GM04504 (cell line): Measurements from ENCODE around the gene KLHL3.
"Not testable (repeated sequence)": the region's sequence is repeated elsewhere in the genome, so short reads cannot be mapped to it uniquely, and the experiment has no call there.

ENCODE experiments used
- DNase-seq: peaks from one replicate; pipeline ENCODE4 v3.0.0-alpha.2; 2012; ENCODE audit warnings: low read depth

KLHL3 gene

DNA sequence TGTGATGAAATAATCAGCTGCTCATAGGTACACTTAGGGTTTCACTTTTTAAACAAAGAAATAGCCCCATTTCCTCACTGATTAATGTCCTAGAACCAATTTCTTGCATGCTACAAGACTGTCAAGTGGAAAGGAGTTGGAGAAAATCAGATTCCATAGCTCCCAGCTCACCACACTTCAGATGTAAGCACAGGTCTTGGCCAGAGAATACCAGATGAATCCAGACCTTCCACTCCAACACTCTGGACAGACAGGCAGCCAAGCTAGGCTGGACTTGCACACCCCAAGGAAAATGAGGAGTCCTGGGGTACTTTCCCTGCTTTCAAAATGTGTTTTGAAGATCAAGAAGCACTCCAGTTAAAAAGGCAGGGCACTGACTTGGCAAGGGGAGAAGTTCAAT, 68.5 kb downstream of the KLHL3 start:
- DNase-seq = no peak

DNA sequence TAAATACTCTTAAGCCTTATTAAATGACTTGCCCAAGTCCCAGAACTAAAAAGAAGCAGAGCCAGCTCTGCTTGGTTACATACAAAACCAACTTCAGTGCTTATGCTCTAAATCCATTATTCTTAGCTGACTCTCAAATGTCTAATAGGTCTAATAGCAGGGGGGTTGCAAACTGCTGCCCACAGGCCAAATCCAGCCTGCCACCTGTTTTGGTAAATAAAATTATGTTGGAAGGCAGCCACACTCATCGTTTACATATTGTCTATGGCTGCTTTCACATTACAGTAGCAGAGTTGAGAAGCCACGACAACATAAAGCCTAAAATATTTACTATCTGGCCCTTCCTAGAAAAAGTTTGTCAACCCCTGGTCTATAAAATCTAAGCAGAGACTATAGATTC, 69.0 kb downstream of the KLHL3 start:
- no peak for DNase-seq

DNA sequence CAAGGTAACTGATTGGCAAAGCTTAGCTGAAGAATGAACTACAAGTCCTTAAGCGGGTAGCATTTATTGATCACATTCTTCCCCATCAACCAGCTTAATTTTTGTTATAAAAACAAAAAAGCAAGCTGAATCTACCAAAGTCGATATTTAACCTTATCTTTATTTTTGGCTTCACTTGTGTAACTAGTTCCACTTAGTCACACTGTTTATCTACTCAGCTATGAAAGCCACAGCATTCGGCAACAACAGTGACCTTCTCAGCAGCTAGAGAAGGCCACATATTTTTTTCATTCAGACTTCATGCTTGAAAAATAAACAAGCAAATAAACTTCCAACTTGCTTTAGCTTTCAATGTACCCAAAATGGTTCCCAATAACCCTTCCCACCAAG, 69.4 kb downstream of the KLHL3 start:
- DNase-seq = no peak

DNA sequence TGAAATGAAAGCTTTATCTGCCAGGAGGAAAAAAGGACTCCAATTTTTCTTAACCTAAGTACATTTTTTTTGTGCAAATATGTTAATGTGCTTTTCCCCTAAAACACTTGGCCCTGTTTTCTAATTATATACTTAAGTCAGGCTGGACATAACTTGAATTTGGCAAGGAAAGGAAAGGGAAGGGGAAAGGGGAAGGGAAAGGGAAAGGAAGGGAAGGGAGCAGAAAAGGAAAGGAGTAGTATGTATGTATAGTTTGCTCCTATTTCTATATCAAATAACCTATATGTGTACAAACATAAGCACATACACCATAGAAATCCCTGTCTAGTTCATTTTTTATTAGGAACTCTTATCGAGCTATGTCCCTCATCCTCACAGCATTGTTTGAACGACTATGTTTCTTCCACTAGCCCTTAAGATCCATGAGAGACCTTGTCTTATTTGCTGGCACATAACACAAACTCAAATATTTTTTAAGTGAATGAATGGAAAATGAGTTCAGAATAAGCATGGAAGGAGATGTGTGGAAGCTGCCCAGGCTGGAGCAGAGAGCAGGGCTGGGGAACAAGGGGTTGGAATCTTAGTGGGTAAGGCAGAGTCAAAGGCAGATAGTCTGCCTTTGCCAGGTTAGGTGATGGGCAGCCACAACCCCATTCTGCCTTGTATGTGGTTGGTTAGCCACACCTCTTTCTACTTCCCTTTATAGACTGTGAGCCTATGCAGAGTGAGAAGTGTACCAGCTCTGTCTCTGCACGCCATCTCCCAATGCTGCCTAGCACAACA, 70.0 kb downstream of the KLHL3 start:
- no peak for DNase-seq

DNA sequence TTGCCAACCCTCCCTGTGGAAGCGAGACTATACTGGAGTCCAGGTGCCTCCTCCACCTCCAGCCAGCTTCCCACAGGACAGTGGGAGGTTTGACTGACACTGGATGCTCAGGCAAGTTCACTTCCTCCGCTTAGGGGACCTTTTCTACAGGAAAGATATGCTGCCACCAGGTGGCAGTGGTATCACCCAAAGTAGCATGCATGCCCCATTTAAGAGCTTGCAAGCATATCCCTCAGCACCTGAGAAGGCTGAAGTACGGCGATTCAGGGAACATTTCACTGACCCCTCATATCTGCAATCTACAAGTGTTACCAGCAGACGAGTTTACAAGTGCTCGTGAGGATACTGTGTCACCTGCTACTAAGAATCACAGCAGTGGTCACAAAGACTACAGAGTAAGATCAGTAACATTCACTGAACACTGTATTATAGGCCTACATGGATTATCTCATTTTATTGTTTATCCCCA, 75.5 kb downstream of the KLHL3 start:
- peak; percentile 29 for DNase-seq

DNA sequence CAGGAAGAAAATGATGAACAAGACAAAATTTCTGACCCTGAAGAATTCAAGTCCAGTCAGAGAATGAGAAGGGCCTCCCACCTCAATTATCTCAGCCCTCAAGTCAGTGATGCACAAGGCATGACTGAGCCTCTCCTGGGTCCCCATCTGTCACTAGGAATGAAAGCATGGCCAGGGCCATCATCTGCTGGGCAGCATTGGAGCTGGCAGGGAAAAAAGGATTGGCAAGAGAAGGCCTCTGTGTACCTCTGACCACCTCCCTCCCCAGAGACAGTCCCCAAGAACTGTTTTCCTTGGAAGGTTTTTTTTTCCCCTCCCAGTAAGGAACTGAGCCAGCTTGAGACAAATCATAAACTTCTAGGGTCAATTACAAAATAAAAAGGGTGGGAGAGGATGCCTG, 76.7 kb downstream of the KLHL3 start:
- no peak for DNase-seq

DNA sequence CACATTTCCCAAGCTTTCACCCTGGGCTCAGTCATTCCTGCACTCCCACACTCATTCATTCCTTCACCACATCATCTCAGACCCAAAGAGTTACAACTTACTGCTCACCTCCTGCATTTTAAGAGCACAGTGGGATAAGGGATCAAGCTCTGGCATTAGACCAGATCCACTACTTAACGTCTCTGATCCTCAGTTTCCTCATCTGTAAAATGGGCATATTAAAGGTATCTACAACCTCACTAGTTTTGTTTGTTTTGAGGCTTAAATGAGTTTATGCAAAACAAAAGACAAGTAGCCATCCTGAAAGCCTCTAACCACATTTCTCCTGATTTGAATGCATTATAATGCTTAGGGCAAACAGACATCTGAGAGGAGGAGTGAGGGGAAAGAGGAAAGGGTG, 77.6 kb downstream of the KLHL3 start:
- no peak for DNase-seq

DNA sequence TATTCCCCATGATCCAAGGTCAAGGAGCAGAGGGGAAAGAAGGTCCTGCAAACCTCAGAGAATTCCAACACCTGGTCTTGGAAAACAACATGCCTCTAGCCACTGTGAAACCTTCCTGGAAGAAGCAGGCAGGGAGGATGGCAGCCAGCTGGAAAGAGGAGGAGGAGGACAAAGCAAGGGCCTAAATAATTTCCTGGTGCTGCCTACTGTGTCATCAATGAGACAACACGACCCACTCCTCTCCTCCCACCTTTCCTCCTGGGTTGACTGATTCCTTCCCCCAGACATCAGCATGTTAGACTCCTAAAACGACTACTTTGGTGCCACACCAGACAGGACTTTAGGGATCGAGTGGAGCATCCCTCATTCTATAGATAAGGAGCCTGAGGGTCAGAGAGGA, 78.8 kb downstream of the KLHL3 start:
- DNase-seq = no peak

DNA sequence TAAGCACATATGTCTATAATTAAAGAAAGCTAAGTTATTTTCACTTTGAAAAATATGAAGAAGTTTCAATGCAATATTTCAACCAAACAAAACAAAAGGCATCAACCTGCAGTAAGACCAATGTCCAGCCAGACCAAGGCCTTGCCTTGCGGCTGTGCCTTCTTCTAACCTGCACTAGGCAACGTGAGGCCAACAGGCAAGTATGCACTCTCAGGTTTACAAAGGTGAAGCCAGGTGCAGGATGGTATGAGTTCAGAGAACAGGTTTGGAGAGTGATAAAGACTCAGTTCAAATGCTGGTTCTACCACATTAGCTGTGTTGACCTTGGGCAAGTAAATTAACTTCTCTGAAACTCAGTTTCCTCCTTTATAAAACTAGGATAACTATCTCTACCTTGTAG, 79.3 kb downstream of the KLHL3 start:
- no peak for DNase-seq

DNA sequence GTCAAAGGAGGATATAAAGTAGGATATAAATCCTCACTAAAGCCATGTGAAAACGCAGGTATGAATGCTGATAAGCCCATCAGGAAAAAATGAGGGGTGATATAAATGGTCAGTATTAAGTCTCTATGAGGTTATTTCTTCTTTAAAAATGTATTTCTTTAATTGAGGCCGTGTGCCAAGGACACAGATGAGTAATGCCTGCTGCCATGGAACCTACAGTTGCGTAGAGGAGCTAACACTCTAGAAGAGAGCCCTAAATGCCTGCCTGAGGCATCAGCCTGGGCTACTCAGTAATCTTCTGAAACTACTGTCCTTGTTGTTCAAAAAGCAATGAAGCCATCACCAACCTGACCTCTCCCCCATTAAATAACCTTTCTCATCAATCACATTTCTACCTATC, 84.9 kb downstream of the KLHL3 start:
- no peak for DNase-seq

DNA sequence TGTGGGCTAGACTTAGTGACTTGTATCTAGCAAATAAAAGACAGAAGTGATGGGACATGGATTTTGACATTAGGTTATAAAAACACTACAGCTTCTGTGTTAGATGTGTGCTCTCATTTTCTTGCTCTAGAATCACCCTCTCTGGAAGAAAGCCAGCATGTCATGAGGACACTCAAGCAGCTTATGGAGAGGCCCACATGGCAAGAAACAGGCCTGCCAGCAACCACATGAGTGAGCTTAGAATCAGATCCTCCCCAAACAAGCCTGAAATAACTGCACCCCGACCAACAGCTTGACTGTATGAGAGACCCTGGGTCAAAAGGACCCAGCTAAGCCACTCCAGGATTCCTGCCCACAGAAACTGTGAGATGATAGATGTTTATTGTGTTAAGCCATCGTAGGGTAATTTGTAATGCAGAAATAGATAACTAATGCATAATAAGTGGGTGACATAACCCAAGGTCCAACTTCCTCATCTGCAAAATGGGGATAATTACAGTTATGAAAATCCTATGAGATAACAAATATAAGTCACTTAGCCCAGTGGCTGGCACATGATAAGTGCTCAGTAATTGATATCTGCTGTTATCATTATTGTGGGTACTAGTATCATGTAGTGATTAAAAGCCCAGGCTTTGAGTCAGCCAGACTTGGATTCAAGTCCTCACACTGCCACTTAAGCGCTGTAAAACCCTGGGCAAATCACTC, 86.5 kb downstream of the KLHL3 start:
- DNase-seq = peak; percentile 11

DNA sequence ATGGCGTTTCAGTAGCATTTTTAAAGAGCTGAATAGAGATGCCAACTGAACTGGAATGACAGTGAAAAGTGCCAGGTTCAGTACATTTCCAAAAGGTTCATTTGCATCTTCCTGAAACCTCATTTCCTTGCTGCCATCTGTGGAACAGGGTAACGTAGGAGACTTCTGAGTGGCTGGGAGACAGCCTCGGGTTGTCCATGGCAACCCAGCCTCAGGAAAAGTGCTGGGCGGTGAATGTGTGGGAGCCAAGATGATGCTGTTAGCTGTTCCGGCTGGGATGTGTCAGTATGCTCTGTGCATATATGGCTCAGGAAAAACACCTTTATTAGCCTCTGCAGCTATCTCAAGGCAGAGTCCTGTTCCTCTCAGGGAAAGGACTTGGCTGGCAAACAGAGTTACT, 87.5 kb downstream of the KLHL3 start:
- DNase-seq = no peak

DNA sequence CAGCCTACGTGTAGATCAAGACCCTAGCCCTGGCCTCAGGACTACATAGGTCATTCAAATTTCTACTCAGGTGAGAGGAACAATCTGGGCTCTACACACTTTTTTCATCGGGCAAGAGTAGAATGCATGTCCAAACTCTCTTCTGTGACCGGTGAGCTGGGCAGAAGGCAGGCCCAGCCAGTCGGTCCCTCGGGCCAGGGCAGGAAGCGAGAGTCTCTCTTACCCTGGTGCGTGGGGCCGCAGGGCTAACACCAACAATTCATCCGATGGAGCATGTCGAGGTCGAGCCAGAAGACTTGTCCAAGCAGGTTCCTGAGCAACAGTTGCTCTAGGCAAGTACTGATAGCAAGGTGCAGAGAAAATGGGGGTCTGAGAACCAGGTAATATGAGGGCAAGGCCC, 88.5 kb downstream of the KLHL3 start:
- no peak for DNase-seq

DNA sequence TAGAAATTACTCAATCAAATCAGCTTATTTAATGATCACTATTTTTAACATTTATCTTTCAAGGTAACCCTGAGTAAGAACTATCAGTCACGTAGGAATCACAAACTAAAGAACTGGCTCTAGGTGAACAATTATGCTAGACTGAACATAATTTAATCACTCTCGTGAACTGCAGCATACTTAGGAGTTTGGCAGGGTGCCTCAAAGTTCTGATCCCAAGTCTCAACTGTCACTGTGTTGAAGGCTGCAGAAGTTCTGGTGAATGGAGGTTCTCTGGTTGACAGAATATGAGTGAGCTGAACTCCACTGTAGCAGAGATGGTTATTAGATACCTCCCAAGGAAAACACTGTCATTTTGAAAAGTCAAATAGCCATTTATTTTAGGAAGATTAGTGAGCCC, 89.1 kb downstream of the KLHL3 start:
- DNase-seq = no peak

DNA sequence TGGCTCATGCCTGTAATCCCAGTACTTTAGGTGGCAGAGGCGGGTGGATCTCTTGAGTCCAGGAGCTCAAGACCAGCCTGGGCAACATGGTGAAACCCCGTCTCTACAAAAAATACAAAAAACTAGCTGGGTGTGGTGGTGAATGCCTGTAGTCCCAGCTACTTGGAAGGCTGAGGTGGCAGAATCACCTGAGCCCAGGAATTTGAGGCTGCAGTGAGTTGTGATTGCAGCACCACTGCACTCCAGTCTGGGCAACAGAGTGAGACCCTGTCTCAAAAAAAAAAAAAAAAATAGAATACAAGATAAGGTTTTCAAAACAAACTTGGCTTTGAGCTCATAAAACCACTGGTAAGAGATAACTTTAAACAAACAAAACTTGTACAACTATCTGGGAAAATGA, 92.8 kb downstream of the KLHL3 start:
- DNase-seq = not testable (repeated sequence)

DNA sequence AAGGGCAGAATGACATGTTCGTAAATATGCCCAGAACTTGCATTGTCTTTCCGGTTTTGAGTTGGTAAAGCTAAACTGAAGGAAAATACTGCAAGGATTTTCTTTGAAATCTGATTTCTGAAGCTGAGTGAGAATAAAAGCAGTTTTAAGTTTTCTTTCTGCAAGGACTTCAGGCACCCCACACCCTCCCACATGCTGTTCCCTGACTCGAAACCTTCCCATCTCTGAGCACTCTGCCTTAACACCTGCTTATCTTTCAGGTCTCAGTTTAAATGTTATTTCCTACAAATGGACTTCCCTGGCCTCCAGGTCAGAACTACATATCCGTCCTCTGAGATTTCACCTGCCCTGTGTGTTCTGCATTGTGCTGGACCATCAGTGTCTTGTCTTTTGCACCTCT, 93.8 kb downstream of the KLHL3 start:
- no peak for DNase-seq

DNA sequence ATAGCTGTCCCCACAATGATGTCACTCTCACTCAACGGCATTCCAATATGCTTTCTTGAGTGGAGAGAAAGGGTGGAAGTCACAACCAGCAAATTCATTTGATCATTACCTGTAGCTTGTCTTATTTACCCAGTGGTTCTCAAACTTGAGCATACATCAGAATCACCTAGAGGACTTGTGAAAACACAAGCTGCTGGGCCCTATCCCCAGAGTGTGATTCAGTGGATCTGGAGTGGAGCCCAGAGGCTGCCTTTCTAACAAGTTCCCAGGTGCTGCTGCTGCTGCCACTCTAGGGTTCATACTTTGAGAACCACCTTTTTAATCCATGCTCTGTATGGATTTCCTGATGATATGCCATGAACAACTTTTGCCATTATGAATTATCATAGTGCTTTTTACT, 94.7 kb downstream of the KLHL3 start:
- DNase-seq = no peak

DNA sequence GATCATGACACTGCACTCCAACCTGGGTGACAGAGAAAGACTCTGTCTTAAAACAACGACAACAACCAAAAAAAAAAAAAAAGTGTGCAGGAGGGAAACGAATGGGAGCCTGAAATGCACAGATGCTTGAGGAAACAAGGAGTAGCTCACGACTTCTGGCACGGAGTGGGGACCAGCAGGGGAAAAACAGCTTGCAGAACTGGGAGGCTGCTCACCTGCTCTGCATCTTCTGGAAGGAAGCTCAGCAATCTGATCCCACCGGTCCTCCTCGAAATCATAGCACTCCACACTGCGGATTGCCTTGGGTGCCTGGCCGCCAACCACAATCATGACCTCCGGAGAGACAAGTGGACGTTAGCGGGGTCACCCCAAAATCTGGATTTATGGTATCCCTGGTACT, 96.2 kb downstream of the KLHL3 start:
- no peak for DNase-seq

DNA sequence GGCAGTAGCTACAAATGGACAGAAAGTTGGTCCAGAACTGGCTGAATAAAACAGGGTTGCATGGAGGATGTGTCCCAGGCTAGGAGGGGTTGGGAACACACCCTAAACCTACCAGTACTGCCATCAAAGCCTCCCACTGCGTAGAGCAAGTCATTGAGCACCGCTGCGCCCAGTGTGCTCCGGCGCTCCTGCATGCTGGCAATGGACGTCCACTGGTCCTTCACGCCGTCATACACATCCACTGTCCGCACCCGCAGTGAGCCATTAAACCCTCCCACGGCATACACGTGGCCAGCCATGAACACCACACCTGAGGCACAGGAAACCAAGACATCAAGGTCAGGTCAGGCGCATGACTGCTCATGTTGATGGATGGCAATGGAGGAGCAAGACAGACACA, 97.0 kb downstream of the KLHL3 start:
- DNase-seq = no peak

DNA sequence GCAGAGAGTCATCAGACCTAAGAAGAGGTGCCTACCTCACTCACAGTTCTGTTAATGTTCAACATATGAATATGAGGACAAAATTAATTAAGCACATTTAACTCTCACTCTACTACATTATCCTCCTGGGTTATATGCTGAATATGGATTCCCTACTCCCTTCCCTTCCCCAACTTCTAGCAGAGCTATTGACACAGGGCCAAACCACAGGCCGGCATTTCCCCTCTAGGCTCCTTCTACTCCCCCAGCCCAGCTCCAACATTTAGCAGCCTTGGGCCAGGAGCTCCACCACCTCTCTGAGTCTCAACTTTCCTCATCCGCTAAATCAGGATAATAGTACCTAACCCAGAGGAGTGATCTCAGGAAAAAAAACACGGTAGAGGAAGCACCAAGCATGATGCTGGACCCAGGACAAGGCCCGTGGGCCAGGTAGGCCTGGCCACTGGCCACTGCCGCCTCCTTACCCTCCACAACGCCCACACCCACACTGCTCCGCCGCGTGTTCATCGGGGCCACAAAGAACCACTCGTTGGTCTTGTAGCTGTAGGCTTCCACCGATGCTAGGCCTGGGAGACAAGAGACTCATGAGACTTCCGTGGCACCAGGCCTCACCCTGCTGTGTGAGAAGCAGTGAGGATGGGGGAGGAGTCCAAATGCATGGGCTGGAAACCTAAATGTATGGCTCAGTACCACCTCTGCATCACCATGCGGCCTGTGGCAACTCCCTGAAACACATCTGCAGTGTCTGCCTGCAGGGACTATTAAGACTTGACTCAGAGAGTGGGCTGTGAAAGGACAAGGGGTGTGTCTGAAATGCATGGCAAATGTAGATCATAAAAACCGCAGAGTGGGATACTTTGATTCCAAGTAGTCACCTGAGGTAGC, 98.8 kb downstream of the KLHL3 start:
- no peak for DNase-seq

DNA sequence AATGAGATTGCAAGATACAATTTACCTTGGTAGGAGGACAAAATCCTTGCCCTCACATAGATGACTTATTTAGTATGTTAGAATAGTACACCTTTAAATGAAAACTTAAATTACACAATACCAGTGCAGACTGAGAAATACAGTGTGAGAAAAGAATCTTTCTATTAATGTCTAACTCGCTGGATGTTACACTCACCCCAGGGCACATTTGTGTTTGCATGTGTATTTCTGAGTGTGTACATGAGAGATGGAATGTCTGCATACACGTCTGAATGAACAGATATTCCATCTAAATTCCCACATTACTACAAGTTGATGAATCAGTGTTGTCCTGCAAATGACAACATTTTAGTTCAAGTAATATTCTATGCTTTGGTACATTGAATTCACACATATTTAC, 99.8 kb downstream of the KLHL3 start:
- no peak for DNase-seq

DNA sequence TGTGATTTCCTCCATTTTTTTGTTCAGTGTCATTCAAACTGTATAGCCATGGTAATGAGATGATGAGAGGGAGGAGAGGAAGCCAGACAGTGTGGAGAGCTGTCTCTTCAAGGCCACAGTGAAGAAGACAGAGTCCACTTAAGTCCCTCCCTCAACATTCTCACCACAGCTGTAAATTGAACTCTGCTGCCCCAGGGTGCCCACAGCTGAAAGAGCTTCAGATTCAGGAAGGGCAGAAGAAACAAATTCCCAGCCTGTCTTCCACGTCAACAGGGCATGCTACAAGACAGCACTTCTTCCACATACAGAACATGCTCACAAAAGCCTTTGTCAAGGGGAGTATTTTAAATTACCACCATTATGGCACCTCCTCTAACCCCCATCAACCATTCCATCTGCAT, 100.4 kb downstream of the KLHL3 start:
- no peak for DNase-seq

DNA sequence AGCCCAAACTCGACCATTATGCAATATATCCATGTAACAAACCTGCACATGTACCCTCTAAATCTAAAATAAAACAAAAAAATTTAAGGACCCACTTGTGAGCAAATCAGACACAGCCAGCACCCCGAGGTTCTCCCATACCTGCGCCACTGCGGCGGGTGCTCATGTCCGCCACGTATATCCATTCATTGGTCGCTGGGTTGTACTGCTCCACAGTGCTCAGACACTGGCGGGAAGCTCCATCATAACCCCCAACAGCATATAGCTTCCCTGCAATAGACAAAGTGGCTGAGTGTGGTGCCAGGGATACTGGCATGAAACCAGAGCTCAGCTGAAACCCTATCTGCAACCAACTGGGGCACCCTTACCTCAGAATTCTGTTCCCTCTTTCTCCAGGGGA, 102.0 kb downstream of the KLHL3 start:
- no peak for DNase-seq
